PC-9 (cell line): ENCODE data around the gene PATL2. TPM values are rescaled to one million over a fixed set of nuclear protein-coding genes. Genes with fewer than 3 reads are reported as not detected.

ENCODE experiments used
- BruUV-seq: library from RNA; stranded (reverse); fragments of 400-500 nt; replicated peaks from 2 replicates; lab custom pipeline; 2021; lab: Mats Ljungman, UMichigan
- CTCF ChIA-PET: fragments of 300-600 bp; sonication (Branson Sonifier 250); formaldehyde crosslinking; loops from one replicate; lab custom pipeline; 2022; ENCODE audit warnings: antibody characterized with exemption; lab: Charles Lee
- POLR2A ChIA-PET: fragments of 300-600 bp; sonication (Branson Sonifier 250); formaldehyde crosslinking; loops from one replicate; lab custom pipeline; 2022; ENCODE audit warnings: antibody characterized with exemption; ENCODE audit not compliant: unreplicated experiment; lab: Charles Lee
- DNase-seq, 2 experiments: peaks; one replicate each; pipeline versions ENCODE4 v3.0.0 to v3.0.0-alpha.2; 2015 to 2022; ENCODE audit warnings: mixed read lengths in 1 of 2
- H2AFZ ChIP-seq: fragments of 200-600 bp; sonication (generic); 2 replicates; pipeline ENCODE4 v1.8.1; 2017; ENCODE audit warnings: antibody characterized with exemption
- H3F3A ChIP-seq: fragments of 200-600 bp; sonication (generic); 2 replicates; pipeline ENCODE4 v1.8.1; 2017; ENCODE audit warnings: antibody characterized with exemption, mild to moderate bottlenecking, low read depth; ENCODE audit not compliant: insufficient read depth
- H3K27ac ChIP-seq: fragments of 200-600 bp; sonication (generic); 2 replicates; pipeline ENCODE4 v1.6.1; 2016; ENCODE audit warnings: mixed run types
- H3K27me3 ChIP-seq: fragments of 200-600 bp; sonication (generic); 2 replicates; pipeline ENCODE4 v1.6.1; 2016; ENCODE audit warnings: low read depth, mixed run types; ENCODE audit not compliant: insufficient read depth
- H3K36me3 ChIP-seq: fragments of 200-600 bp; sonication (generic); 2 replicates; pipeline ENCODE4 v1.6.1; 2016; ENCODE audit warnings: low read depth, mixed run types
- H3K4me1 ChIP-seq: fragments of 200-600 bp; sonication (generic); replicated peaks from 2 replicates; pipeline ENCODE4 v1.6.1; 2016; ENCODE audit warnings: mixed run types; ENCODE audit not compliant: insufficient read depth
- H3K4me2 ChIP-seq: fragments of 200-600 bp; sonication (generic); 2 replicates; pipeline ENCODE4 v1.6.1; 2017; ENCODE audit warnings: mixed run types
- H3K4me3 ChIP-seq: fragments of 200-600 bp; sonication (generic); 2 replicates; pipeline ENCODE4 v1.6.1; 2016; ENCODE audit warnings: mixed run types
- H3K79me2 ChIP-seq: fragments of 200-600 bp; sonication (generic); 2 replicates; pipeline ENCODE4 v1.6.1; 2017; ENCODE audit warnings: low read depth, mixed run types
- H3K9me2 ChIP-seq: fragments of 200-600 bp; sonication (generic); 2 replicates; pipeline ENCODE4 v1.8.1; 2017; ENCODE audit warnings: mild to moderate bottlenecking; ENCODE audit not compliant: insufficient read depth
- H3K9me3 ChIP-seq: fragments of 200-600 bp; sonication (generic); 2 replicates; pipeline ENCODE4 v1.8.1; 2016; ENCODE audit warnings: low read depth; ENCODE audit not compliant: insufficient read depth
- H4K20me1 ChIP-seq: fragments of 200-600 bp; sonication (generic); 2 replicates; pipeline ENCODE4 v1.8.1; 2017; ENCODE audit not compliant: insufficient read depth
- EZH2 ChIP-seq: fragments of 200-600 bp; sonication (generic); IDR thresholded peaks from 2 replicates; pipeline ENCODE4 v1.8.0; 2017; ENCODE audit warnings: antibody characterized with exemption, low read depth
- intact Hi-C: fragments of 100-400 bp; cut with micrococcal nuclease; formaldehyde crosslinking; loops from one replicate; pipeline ENCODE4 v1.10.0; 2022; ENCODE audit not compliant: unreplicated experiment
- total RNA-seq: library from RNA; stranded (reverse); gene quantifications from 2 replicates; pipeline ENCODE4 v1.2.3, GENCODE V29; 2021
- TF ChIP-seq, protein P1 (sequence below): fragments of 200-600 bp; sonication (generic); conservative IDR thresholded peaks from 2 replicates; pipeline ENCODE4 v1.6.1; 2017; ENCODE audit warnings: mixed run types, antibody characterized with exemption, mild to moderate bottlenecking, moderate library complexity

PATL2 gene
- total RNA-seq, 1 experiment from 2014 or later = 0.61 TPM

DNA sequence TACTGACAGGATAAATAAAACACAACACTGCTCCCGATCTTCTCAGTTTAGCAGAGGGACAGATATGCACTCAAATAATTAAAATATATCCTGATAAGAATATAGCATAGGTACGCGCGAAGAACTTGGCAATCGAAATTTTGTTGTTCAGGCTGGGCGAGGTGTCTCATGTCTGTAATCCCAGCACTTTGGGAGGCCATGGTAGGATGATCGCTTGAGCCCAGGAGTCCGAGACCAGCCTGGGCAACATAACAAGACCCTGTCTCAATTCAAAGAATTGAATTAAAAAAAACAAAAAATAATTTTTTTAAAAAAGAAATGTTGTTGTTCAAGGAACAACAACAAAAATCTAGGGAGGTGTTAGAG, 7.8 kb upstream of the PATL2 start:
- Histone ChIP-seq H3K27me3 (no peaks in the 10 kb centered on the region), H3K9me3 (no peaks in the 10 kb centered on the region), H3K9me2 (no peaks in the 10 kb centered on the region), H4K20me1 (no peaks in the 10 kb centered on the region), H3K79me2 (peaks cover 16% of the 10 kb centered on the region), H3K4me1 (no peaks in the 10 kb centered on the region), H2AFZ (no peak overlapping the region), H3K4me3 (no peak overlapping the region), H3F3A (peaks cover 7% of the 10 kb centered on the region; the same call in 1 of the 2 replicates), H3K27ac (no peak overlapping the region), H3K4me2 (no peak overlapping the region), H3K36me3 (peaks cover 3% of the 10 kb centered on the region; the same call in 1 of the 2 replicates)
- intact Hi-C loops = no loop called here
- ChIA-PET POLR2A (no interaction called here), CTCF (no interaction called here)
- BruUV-seq = no TSS peak
- no peak for DNase-seq
- no peak for TF ChIP-seq EZH2
- TF ChIP-seq, protein P1, sequence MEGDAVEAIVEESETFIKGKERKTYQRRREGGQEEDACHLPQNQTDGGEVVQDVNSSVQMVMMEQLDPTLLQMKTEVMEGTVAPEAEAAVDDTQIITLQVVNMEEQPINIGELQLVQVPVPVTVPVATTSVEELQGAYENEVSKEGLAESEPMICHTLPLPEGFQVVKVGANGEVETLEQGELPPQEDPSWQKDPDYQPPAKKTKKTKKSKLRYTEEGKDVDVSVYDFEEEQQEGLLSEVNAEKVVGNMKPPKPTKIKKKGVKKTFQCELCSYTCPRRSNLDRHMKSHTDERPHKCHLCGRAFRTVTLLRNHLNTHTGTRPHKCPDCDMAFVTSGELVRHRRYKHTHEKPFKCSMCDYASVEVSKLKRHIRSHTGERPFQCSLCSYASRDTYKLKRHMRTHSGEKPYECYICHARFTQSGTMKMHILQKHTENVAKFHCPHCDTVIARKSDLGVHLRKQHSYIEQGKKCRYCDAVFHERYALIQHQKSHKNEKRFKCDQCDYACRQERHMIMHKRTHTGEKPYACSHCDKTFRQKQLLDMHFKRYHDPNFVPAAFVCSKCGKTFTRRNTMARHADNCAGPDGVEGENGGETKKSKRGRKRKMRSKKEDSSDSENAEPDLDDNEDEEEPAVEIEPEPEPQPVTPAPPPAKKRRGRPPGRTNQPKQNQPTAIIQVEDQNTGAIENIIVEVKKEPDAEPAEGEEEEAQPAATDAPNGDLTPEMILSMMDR = no peak

DNA sequence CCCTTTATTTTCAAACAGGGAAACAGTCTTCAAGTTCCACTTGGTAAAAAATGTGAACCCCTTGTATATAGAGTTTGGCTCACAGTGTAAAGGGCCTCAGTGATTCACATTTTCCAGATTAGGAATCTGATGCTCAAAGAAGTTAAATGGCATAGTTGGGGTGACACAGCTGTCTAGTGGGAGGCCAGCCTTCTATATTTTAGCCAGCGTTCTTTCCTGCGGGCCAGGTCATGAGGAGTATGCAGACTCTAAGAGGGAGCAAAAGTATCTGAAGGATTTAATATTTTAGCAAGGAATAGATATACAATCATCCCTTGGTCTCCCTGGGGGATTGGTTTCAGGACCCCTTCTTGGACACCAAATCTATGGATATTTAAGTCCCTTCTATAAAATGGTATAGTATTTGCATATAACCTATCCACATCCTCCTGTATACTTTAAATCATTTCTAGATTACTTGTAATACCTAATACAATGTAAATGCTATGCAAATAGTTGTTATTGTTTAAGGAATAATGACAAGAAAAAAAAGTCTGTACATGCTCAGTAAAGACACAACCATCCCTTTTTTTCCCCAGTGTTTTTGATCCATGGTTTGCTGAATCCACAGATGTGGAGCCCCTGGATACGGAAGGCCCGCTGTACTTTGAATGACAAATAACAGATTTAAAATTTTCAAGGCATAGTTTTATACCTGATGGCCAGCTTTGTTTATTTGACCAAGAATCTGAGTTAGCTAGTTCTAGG, 7.2 kb upstream of the PATL2 start:
- H3K4me1 ChIP-seq = no peaks in the 10 kb centered on the region
- intact Hi-C loops = no loop called here
- CTCF ChIA-PET = no interaction called here
- no TSS peak for BruUV-seq
- no peak overlapping the region for H3K27ac ChIP-seq
- no peak for DNase-seq
- POLR2A ChIA-PET = no interaction called here
- H3K9me2 ChIP-seq = no peaks in the 10 kb centered on the region
- no peak overlapping the region for H3K4me3 ChIP-seq
- TF ChIP-seq, protein P1 = no peak
- TF ChIP-seq EZH2 = no peak
- H3K4me2 ChIP-seq = no peak overlapping the region
- peaks cover 3% of the 10 kb centered on the region; the same call in 1 of the 2 replicates for H3K36me3 ChIP-seq
- no peaks in the 10 kb centered on the region for H3K27me3 ChIP-seq
- peaks cover 7% of the 10 kb centered on the region; the same call in 1 of the 2 replicates for H3F3A ChIP-seq
- H3K79me2 ChIP-seq = peaks cover 21% of the 10 kb centered on the region
- no peaks in the 10 kb centered on the region for H3K9me3 ChIP-seq
- H4K20me1 ChIP-seq = no peaks in the 10 kb centered on the region
- no peak overlapping the region for H2AFZ ChIP-seq

DNA sequence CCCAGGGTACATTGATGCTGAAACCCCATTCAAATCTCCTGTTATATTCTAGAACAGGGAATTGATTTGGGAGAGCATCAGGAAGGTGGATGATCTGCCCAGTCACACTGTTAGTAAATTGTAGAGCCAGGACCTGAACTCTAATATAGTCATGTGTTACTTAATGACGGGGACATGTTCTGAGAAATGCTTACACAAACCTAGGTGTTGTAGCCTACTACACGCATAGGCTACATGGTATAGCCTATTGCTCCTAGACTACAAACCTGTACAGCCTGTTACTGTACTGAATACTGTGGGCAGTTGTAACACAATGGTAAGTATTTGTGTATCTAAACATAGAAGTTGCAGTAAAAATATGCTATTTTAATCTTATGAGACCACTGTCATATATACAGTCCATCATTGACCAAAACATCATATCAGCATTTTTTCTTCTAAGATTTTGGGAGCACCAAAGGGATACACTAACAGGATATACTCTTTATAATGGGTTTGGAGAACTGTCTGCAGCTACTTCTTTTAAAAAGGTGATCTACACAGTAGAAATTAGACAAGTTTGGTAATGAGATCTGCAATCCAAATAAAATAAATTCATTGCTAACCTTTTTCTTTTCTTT, 6.0 kb upstream of the PATL2 start:
- H3K79me2 ChIP-seq = peaks cover 34% of the 10 kb centered on the region
- no peak overlapping the region for H3K4me2 ChIP-seq
- no peaks in the 10 kb centered on the region for H3K27me3 ChIP-seq
- H2AFZ ChIP-seq = no peak overlapping the region
- no peaks in the 10 kb centered on the region for H3K9me3 ChIP-seq
- no peak overlapping the region for H3K4me3 ChIP-seq
- H3K27ac ChIP-seq = no peak overlapping the region
- H3K9me2 ChIP-seq = no peaks in the 10 kb centered on the region
- H3K4me1 ChIP-seq = no peaks in the 10 kb centered on the region
- H3F3A ChIP-seq = peaks cover 7% of the 10 kb centered on the region; the same call in 1 of the 2 replicates
- POLR2A ChIA-PET = no interaction called here
- DNase-seq = no peak
- TF ChIP-seq, protein P1 = no peak
- no peak for TF ChIP-seq EZH2
- peaks cover 3% of the 10 kb centered on the region; the same call in 1 of the 2 replicates for H3K36me3 ChIP-seq
- intact Hi-C loops = no loop called here
- CTCF ChIA-PET = no interaction called here
- H4K20me1 ChIP-seq = no peaks in the 10 kb centered on the region
- no TSS peak for BruUV-seq
